VCaP (cell line): ENCODE measurements around the gene TIMP2.
A peak's percentile ranks its signal among the peaks of the same experiment; 100 is the strongest.

Experiments used
- H3K27ac ChIP-seq: fragments of 450-650 bp; 2 replicates; pipeline ENCODE4 v1.5.1; 2017
- TF ChIP-seq, protein P1 (sequence below): fragments of 450-650 bp; conservative IDR thresholded peaks from 2 replicates; pipeline ENCODE4 v1.5.1; 2017; ENCODE audit warnings: mild to moderate bottlenecking, moderate library complexity

TIMP2 gene

DNA sequence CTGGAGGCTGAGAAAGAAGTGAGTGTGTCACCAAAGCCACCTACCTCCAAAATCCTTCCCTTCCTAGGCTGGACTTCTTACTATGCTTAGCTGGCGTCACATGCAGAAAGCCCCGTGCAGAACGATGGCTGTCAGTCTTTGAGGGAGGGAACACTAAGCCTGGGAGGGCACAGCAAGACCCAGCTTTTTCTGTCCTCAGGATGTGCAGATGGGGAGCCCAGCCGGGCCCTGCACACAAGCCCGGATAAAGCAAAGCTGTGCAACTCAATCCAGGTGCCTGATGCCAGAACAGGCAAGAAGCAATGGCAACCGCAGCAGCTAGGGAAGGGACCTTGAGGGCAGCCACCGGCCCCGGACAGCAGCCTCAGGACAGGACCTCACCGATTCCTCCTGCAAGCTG, 70.7 kb downstream of the TIMP2 start:
- peak overlapping the region; percentile 66 for H3K27ac ChIP-seq
- TF ChIP-seq, protein P1, sequence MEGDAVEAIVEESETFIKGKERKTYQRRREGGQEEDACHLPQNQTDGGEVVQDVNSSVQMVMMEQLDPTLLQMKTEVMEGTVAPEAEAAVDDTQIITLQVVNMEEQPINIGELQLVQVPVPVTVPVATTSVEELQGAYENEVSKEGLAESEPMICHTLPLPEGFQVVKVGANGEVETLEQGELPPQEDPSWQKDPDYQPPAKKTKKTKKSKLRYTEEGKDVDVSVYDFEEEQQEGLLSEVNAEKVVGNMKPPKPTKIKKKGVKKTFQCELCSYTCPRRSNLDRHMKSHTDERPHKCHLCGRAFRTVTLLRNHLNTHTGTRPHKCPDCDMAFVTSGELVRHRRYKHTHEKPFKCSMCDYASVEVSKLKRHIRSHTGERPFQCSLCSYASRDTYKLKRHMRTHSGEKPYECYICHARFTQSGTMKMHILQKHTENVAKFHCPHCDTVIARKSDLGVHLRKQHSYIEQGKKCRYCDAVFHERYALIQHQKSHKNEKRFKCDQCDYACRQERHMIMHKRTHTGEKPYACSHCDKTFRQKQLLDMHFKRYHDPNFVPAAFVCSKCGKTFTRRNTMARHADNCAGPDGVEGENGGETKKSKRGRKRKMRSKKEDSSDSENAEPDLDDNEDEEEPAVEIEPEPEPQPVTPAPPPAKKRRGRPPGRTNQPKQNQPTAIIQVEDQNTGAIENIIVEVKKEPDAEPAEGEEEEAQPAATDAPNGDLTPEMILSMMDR: no peak

DNA sequence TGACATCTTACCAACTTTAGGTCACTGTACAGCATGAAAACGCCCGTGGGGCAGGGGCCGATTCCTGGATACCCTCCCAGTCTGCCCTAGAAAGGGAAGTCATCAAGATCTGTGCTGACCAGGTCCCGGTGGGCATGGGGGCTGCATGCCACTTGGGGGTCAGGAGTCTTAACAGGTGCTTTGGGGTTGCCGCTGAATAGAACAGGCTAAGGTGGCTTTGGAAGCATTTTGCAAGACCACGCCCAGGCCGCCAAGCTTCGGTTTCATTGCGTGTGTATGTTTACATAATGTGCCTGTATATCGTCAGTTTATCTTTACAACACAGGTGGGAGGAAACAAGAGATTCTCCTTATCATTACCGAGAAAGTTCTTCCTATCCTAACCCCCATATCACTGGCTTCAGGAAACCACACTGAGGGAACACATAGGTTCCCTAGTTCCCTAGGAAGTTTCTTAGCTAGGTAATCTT, 71.2 kb downstream of the TIMP2 start:
- TF ChIP-seq, protein P1: no peak
- peak overlapping the region; percentile 66 for H3K27ac ChIP-seq

DNA sequence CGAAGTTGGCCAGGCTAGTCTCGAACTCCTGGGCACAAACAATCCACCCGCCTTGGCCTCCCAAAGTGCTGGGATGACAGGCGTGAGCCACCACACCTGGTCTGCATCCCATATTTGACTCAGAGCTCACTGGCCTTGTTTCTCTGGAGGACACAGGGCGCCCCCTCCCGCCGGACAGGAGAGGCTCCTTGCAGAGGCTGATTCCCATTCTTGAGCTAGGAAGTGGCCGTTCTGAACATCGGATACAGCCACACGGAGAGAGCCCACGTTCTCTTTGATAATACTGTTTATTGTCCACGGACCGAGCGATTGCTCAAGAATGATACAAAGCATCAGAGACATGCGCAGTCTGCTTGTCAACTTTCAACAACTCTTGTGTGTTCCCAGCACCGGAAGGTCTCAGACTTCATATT, 72.5 kb downstream of the TIMP2 start:
- TF ChIP-seq, protein P1: 0 out of 2 replicates have a peak, but pooled peaks have one; percentile 48
- peak overlapping the region; percentile 66 for H3K27ac ChIP-seq

DNA sequence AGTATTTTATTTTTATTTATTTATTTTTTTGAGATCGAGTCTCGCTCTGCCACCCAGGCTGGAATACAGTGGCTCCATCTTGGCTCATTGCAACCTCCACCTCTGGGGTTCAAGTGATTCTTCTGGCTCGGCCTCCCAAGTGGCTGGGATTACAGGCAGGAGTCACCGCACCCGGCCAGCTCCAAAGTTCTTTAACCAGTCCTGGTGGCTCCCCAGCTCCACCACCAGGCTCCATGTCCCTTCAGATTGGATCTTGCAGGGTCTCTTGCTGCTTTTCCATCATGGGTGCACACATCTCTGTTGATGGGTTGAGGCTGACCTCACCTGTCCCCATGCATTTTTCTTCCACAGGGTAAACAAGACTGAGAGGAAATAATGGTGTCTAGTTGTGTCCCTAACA, 76.2 kb downstream of the TIMP2 start:
- no peak overlapping the region for H3K27ac ChIP-seq

DNA sequence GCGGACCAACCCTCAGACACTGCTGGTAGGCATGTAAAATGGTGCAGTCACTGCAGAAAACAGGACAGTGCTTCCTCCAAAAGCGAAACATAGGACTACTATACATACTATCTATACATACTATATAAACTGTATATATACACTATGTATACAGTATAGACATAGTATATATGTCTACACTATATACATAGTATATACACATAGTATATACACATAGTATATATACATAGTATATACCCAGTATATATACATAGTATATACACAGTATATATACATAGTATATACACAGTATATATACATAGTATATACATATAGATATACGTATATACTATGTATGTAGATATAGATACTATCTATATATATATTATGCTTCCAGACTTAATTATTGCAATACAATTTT, 78.1 kb downstream of the TIMP2 start:
- no peak overlapping the region for H3K27ac ChIP-seq
- TF ChIP-seq, protein P1: no peak

More for the DNA sequence above, 76.2 kb downstream of the TIMP2 start:
- TF ChIP-seq, protein P1: no peak

DNA sequence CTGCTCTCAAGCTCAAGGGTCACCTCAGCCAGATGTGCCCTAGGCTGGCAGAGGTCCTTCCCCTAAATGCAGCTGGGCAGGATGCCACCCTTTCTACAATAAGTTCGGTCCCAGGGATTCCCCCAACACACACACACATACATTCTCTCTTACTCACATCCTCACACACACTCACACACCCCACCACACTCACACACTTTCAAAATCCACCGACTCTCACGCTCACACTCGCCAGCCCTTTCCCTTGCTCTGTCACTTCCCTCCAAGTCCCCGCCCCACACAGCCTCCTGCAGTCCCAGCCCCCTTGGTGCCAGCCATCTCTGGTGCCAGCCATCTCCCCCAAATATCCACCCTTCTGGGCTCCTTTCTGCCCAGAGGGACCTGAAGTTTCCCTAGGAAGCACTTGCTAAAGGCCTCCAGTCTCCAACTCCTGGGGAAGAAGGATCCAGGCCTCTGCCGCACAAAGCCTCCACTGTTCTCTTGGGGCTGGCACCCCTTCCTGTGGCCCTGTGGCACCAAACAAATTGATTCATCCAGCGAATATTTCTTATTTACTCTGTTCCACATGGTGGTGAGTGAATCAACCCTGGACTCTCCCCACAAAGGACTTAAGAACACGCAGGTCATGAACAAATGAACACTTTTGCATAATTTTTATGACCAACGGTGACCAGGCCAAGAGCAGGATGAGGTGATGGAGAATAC, 80.7 kb downstream of the TIMP2 start:
- no peak overlapping the region for H3K27ac ChIP-seq
- TF ChIP-seq, protein P1: no peak

DNA sequence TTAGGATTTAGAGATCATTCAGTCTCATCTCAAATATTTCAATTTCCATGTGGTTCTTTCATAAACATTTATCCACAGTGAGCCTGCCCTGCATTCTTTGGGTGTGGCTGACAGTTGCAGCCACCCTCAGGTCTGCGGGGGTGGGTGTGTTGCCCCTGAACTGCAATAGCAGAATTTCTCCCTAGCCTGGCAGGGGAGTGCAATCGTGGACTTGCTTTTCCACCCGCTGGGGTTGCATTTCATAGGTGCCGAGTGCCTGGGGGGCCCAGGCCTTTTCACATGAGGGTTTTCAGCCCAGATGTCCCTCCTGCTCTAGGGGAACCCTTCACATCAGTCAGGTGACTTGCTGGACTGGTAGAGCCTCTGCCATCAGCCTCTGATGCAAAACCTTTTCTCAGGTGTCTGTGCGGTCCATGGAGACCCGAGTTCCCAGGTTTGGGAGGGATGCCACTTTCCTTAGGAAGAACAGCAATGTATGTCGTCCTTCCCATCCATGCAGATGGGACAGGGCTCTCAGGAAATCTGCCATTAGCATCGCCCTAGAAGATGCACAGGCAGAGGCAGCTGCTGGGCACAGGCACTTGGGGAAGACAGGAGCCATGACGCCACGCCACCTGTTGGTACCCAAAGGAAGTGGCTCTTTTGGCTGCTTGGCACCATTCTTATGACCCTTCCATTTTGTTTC, 82.2 kb downstream of the TIMP2 start:
- no peak overlapping the region for H3K27ac ChIP-seq
- TF ChIP-seq, protein P1: peak; percentile 69
